Esophagus muscularis mucosa (tissue), 3 donors: ENCODE measurements around the gene PGM2L1.

ENCODE experiments used
- POLR2A ChIP-seq: fragments of 450-650 bp; IDR thresholded peaks from one replicate; pipeline ENCODE4 v1.6.1; 2017; ENCODE audit warnings: antibody characterized with exemption, moderate library complexity, mild to moderate bottlenecking, low read depth
- POLR2AphosphoS5 ChIP-seq, 2 donors: sonication (generic); formaldehyde crosslinking; IDR thresholded peaks; one replicate each; pipeline ENCODE4 v1.6.1; 2017; ENCODE audit warnings: antibody characterized with exemption in 2 of 2
- TF ChIP-seq, protein P1 (sequence below), 3 experiments: fragments of 200-600 bp in 2 of 3; fragments of 450-650 bp in 1 of 3; sonication (generic) in 2 of 3; IDR thresholded peaks; one replicate each; pipeline ENCODE4 v1.5.1; 2017 to 2019; ENCODE audit warnings: antibody characterized with exemption in 3 of 3, mild to moderate bottlenecking in 2 of 3, moderate library complexity in 1 of 3

DNA sequence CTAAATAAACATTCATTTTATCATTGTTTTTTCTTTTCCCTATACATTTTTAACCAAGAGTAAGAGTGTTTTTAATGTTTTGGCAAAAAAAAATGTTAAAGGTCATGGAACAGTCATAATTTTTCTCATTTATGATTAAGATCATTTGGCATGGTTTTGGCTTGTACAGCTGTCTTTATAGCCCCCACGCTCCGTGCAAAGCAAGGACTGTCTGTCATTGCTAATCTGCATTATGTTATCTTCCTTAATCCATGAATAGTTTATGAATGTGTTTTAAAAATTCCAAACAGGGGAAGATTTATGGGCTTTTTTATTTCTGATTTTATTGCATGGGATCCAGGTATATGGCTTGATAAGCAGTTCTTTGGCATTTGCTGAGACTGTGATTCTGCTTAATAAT is 28.1 kb downstream of the PGM2L1 start:
- TF ChIP-seq, protein P1, sequence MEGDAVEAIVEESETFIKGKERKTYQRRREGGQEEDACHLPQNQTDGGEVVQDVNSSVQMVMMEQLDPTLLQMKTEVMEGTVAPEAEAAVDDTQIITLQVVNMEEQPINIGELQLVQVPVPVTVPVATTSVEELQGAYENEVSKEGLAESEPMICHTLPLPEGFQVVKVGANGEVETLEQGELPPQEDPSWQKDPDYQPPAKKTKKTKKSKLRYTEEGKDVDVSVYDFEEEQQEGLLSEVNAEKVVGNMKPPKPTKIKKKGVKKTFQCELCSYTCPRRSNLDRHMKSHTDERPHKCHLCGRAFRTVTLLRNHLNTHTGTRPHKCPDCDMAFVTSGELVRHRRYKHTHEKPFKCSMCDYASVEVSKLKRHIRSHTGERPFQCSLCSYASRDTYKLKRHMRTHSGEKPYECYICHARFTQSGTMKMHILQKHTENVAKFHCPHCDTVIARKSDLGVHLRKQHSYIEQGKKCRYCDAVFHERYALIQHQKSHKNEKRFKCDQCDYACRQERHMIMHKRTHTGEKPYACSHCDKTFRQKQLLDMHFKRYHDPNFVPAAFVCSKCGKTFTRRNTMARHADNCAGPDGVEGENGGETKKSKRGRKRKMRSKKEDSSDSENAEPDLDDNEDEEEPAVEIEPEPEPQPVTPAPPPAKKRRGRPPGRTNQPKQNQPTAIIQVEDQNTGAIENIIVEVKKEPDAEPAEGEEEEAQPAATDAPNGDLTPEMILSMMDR (IDR thresholded peaks at IDR 0.05) = no peak
- TF ChIP-seq POLR2AphosphoS5 (IDR thresholded peaks at IDR 0.05) = no peak
- no peak for TF ChIP-seq POLR2A
